GM12878 (cell line): ENCODE data around the gene KCNN3. TPM values are rescaled to one million over a fixed set of nuclear protein-coding genes. Genes with fewer than 3 reads are reported as not detected.
A peak's percentile ranks its signal among the peaks of the same experiment; 100 is the strongest.

Experiments
- ASH2L ChIP-seq: fragments of 300-600, 200-600 bp; sonication (generic); IDR thresholded peaks from 2 replicates; pipeline ENCODE4 v1.6.1; 2017; ENCODE audit warnings: low read depth, mild to moderate bottlenecking, borderline replicate concordance
- BCL11A ChIP-seq: IDR thresholded peaks from 2 replicates; pipeline ENCODE4 v1.6.1; 2011; ENCODE audit warnings: low read depth, low read length
- EZH2 ChIP-seq: IDR thresholded peaks from 2 replicates; pipeline ENCODE4 v1.6.1; 2012; ENCODE audit warnings: low read depth, mild to moderate bottlenecking, control low read depth, inconsistent platforms, low read length, borderline replicate concordance; ENCODE audit not compliant: control insufficient read depth
- KDM1A ChIP-seq: fragments of 200-600 bp; sonication (generic); IDR thresholded peaks from 2 replicates; pipeline ENCODE4 v1.6.1; 2016; ENCODE audit warnings: borderline replicate concordance
- LARP7 ChIP-seq: fragments of 450-650 bp; IDR thresholded peaks from 2 replicates; pipeline ENCODE4 v1.6.1; 2017; ENCODE audit warnings: mild to moderate bottlenecking
- NFXL1 ChIP-seq: fragments of 450-650 bp; IDR thresholded peaks from 2 replicates; pipeline ENCODE4 v1.6.1; 2017; ENCODE audit warnings: antibody characterized with exemption, mild to moderate bottlenecking, borderline replicate concordance
- NR2C1 ChIP-seq: fragments of 450-650 bp; IDR thresholded peaks from 2 replicates; pipeline ENCODE4 v1.6.1; 2017; ENCODE audit warnings: antibody characterized with exemption, mild to moderate bottlenecking, moderate library complexity
- SIN3A ChIP-seq: IDR thresholded peaks from 2 replicates; pipeline ENCODE4 v1.6.1; 2012; ENCODE audit warnings: low read depth, low read length, improper control_type of control experiment
- SREBF1 ChIP-seq: IDR thresholded peaks from 2 replicates; pipeline ENCODE4 v1.6.1; 2012; ENCODE audit warnings: mild to moderate bottlenecking, low read length
- TAF1 ChIP-seq: IDR thresholded peaks from 2 replicates; pipeline ENCODE4 v1.6.1; 2011; ENCODE audit warnings: mild to moderate bottlenecking, low read depth, low read length, borderline replicate concordance
- polyA plus RNA-seq, 11 experiments: library from polyadenylated mRNA; depleted of rRNA in 4 of 11; unstranded in 6 of 11; stranded (reverse) in 5 of 11; fragments of >200 nt; fragmentation: Nextera tagmentation in 4 of 11; fragmentation: Illumina TruSeq in 1 of 11; extraction: Ambion mirVana in 4 of 11; extraction: Trizol in 1 of 11; gene quantifications; 1 replicate in 1 of 11; 2 replicates in 10 of 11; pipeline versions ENCODE4 v1.2.1 to v1.2.3, GENCODE V29; 2011 to 2016; ENCODE audit warnings: inconsistent platforms in 2 of 11, missing spikeins in 2 of 11, low read depth in 1 of 11
- total RNA-seq, 4 experiments: library from RNA; depleted of rRNA in 3 of 4; stranded (reverse); fragments of >200 nt in 3 of 4; fragmentation: Illumina TruSeq in 1 of 4; extraction: Trizol in 1 of 4; gene quantifications; 2 replicates each; pipeline versions ENCODE4 v1.2.1 to v1.2.3, GENCODE V29; 2013 to 2021
- TF ChIP-seq, protein P1 (sequence below): IDR thresholded peaks from 2 replicates; pipeline ENCODE4 v1.6.1; 2012; ENCODE audit warnings: mild to moderate bottlenecking, low read depth, low read length
- TF ChIP-seq, protein P2 (sequence below): fragments of 450-650 bp; formaldehyde crosslinking; IDR thresholded peaks from 2 replicates; pipeline ENCODE4 v1.4.0; 2022; ENCODE audit warnings: mild to moderate bottlenecking, moderate library complexity
- TF ChIP-seq, protein P3 (sequence below): IDR thresholded peaks from 2 replicates; pipeline ENCODE4 v1.6.1; 2012; ENCODE audit warnings: improper control_type of control experiment, low read depth, low read length; ENCODE audit not compliant: insufficient replicate concordance
- TF ChIP-seq, protein P4 (sequence below): fragments of 150-350 bp; IDR thresholded peaks from 2 replicates; pipeline ENCODE4 v1.6.1; 2016; ENCODE audit warnings: low read depth, low read length

The KCNN3 gene
- total and polyA plus RNA-seq, 10 of the 15 experiments (the other 5 are each of a cell fraction or from before 2014, with no cell fraction given): 3.5 to 26.4 (median 14.9) TPM

DNA sequence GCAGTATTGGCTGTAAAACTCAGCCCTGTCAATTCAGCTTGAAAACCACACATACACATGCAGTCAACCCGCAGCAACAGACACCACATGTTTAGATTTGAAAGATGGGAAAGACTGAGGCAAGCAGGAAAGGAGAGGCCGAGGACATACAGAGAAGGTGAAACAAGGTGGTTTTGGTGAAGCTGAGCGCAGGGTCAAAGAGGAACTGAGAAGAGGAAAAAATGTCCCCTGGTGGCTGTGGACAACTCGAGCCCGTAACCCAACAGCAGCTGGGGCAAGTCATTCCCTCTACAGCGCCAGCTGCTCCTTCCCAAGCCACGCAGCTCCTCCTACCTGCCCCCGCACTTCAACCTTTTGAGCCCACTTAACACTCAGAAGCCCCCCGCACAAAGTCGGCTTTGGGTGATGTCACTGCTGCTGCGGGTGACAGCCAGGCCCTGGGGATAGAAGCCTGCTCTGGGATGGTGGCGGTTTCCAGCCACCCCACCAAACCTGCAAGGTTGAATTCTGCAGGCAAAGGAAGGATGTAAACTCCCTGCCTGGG, 63.0 kb downstream of the KCNN3 start (continued):
- TF ChIP-seq, protein P1, sequence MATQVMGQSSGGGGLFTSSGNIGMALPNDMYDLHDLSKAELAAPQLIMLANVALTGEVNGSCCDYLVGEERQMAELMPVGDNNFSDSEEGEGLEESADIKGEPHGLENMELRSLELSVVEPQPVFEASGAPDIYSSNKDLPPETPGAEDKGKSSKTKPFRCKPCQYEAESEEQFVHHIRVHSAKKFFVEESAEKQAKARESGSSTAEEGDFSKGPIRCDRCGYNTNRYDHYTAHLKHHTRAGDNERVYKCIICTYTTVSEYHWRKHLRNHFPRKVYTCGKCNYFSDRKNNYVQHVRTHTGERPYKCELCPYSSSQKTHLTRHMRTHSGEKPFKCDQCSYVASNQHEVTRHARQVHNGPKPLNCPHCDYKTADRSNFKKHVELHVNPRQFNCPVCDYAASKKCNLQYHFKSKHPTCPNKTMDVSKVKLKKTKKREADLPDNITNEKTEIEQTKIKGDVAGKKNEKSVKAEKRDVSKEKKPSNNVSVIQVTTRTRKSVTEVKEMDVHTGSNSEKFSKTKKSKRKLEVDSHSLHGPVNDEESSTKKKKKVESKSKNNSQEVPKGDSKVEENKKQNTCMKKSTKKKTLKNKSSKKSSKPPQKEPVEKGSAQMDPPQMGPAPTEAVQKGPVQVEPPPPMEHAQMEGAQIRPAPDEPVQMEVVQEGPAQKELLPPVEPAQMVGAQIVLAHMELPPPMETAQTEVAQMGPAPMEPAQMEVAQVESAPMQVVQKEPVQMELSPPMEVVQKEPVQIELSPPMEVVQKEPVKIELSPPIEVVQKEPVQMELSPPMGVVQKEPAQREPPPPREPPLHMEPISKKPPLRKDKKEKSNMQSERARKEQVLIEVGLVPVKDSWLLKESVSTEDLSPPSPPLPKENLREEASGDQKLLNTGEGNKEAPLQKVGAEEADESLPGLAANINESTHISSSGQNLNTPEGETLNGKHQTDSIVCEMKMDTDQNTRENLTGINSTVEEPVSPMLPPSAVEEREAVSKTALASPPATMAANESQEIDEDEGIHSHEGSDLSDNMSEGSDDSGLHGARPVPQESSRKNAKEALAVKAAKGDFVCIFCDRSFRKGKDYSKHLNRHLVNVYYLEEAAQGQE: no peak
- TF ChIP-seq SREBF1: no peak
- peak; percentile 83 for TF ChIP-seq BCL11A
- no peak for TF ChIP-seq TAF1
- TF ChIP-seq ASH2L: no peak
- TF ChIP-seq, protein P2, sequence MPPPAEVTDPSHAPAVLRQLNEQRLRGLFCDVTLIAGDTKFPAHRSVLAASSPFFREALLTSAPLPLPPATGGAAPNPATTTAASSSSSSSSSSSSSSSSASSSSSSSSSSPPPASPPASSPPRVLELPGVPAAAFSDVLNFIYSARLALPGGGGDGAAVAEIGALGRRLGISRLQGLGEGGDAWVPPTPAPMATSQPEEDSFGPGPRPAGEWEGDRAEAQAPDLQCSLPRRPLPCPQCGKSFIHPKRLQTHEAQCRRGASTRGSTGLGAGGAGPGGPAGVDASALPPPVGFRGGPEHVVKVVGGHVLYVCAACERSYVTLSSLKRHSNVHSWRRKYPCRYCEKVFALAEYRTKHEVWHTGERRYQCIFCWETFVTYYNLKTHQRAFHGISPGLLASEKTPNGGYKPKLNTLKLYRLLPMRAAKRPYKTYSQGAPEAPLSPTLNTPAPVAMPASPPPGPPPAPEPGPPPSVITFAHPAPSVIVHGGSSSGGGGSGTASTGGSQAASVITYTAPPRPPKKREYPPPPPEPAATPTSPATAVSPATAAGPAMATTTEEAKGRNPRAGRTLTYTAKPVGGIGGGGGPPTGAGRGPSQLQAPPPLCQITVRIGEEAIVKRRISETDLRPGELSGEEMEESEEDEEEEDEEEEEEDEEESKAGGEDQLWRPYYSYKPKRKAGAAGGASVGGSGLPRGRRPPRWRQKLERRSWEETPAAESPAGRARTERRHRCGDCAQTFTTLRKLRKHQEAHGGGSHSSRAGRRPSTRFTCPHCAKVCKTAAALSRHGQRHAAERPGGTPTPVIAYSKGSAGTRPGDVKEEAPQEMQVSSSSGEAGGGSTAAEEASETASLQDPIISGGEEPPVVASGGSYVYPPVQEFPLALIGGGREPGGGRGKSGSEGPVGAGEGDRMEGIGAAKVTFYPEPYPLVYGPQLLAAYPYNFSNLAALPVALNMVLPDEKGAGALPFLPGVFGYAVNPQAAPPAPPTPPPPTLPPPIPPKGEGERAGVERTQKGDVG (CRISPR knock-in tag): no peak
- no peak for TF ChIP-seq SIN3A
- no peak for TF ChIP-seq EZH2
- peak; percentile 19; the same call in 1 of the 2 replicates for TF ChIP-seq LARP7
- TF ChIP-seq NFXL1: no peak
- TF ChIP-seq KDM1A: no peak
- TF ChIP-seq, protein P3, sequence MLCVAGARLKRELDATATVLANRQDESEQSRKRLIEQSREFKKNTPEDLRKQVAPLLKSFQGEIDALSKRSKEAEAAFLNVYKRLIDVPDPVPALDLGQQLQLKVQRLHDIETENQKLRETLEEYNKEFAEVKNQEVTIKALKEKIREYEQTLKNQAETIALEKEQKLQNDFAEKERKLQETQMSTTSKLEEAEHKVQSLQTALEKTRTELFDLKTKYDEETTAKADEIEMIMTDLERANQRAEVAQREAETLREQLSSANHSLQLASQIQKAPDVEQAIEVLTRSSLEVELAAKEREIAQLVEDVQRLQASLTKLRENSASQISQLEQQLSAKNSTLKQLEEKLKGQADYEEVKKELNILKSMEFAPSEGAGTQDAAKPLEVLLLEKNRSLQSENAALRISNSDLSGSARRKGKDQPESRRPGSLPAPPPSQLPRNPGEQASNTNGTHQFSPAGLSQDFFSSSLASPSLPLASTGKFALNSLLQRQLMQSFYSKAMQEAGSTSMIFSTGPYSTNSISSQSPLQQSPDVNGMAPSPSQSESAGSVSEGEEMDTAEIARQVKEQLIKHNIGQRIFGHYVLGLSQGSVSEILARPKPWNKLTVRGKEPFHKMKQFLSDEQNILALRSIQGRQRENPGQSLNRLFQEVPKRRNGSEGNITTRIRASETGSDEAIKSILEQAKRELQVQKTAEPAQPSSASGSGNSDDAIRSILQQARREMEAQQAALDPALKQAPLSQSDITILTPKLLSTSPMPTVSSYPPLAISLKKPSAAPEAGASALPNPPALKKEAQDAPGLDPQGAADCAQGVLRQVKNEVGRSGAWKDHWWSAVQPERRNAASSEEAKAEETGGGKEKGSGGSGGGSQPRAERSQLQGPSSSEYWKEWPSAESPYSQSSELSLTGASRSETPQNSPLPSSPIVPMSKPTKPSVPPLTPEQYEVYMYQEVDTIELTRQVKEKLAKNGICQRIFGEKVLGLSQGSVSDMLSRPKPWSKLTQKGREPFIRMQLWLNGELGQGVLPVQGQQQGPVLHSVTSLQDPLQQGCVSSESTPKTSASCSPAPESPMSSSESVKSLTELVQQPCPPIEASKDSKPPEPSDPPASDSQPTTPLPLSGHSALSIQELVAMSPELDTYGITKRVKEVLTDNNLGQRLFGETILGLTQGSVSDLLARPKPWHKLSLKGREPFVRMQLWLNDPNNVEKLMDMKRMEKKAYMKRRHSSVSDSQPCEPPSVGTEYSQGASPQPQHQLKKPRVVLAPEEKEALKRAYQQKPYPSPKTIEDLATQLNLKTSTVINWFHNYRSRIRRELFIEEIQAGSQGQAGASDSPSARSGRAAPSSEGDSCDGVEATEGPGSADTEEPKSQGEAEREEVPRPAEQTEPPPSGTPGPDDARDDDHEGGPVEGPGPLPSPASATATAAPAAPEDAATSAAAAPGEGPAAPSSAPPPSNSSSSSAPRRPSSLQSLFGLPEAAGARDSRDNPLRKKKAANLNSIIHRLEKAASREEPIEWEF: peak; percentile 31
- TF ChIP-seq NR2C1: peak; percentile 32; the same call in 1 of the 2 replicates
- TF ChIP-seq, protein P4, sequence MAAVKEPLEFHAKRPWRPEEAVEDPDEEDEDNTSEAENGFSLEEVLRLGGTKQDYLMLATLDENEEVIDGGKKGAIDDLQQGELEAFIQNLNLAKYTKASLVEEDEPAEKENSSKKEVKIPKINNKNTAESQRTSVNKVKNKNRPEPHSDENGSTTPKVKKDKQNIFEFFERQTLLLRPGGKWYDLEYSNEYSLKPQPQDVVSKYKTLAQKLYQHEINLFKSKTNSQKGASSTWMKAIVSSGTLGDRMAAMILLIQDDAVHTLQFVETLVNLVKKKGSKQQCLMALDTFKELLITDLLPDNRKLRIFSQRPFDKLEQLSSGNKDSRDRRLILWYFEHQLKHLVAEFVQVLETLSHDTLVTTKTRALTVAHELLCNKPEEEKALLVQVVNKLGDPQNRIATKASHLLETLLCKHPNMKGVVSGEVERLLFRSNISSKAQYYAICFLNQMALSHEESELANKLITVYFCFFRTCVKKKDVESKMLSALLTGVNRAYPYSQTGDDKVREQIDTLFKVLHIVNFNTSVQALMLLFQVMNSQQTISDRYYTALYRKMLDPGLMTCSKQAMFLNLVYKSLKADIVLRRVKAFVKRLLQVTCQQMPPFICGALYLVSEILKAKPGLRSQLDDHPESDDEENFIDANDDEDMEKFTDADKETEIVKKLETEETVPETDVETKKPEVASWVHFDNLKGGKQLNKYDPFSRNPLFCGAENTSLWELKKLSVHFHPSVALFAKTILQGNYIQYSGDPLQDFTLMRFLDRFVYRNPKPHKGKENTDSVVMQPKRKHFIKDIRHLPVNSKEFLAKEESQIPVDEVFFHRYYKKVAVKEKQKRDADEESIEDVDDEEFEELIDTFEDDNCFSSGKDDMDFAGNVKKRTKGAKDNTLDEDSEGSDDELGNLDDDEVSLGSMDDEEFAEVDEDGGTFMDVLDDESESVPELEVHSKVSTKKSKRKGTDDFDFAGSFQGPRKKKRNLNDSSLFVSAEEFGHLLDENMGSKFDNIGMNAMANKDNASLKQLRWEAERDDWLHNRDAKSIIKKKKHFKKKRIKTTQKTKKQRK: no peak
